ENCODE results near the gene PP2D1. TPM values are rescaled to one million over a fixed set of nuclear protein-coding genes. Genes with fewer than 3 reads are reported as not detected.

PP2D1 gene
- total and polyA plus RNA-seq, 9 of the 15 experiments (the other 6 are each of a cell fraction or from before 2014, with no cell fraction given), result 0.07 to 0.10 TPM; not detected in 7

DNA sequence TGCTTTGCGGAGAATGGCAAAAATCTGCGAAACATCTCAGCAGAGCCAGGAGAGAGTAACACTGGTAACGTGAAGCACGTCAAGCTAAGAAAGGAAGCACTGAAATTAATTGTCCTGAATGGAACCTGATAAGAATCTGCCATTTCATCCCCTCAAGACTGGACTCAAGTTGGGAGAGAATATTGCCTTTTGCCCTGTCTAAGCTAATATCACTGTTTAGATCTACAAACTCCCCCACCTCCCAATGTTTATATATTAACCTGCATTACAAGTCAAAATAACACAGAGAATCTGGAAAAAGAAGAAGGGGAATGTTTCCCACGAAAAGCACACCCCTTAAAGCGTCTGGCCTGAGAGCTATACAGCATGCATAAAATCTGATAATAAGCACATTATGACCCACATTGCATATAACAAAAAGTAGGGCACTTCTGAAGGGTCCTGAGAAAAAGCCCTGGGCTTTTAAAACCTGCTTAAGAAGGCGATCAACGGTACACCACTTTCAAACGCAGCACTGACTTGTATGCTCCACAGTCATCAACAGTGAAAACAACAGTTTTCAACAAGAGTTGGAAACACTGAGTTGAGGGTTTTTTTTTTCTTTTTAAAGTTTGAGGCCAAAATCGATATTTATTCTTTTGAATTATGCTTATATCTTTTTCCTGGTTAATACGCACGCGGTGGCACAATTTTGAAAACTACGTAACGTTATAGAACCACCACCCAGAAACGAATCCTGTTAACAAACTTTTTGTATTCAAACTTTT is 26.8 kb upstream of the PP2D1 start (continued):
- no peak for TF ChIP-seq XRCC5 (IDR thresholded peaks at IDR 0.05; ENCODE audit: low read depth, low read length)
- TF ChIP-seq, protein P1, sequence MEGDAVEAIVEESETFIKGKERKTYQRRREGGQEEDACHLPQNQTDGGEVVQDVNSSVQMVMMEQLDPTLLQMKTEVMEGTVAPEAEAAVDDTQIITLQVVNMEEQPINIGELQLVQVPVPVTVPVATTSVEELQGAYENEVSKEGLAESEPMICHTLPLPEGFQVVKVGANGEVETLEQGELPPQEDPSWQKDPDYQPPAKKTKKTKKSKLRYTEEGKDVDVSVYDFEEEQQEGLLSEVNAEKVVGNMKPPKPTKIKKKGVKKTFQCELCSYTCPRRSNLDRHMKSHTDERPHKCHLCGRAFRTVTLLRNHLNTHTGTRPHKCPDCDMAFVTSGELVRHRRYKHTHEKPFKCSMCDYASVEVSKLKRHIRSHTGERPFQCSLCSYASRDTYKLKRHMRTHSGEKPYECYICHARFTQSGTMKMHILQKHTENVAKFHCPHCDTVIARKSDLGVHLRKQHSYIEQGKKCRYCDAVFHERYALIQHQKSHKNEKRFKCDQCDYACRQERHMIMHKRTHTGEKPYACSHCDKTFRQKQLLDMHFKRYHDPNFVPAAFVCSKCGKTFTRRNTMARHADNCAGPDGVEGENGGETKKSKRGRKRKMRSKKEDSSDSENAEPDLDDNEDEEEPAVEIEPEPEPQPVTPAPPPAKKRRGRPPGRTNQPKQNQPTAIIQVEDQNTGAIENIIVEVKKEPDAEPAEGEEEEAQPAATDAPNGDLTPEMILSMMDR (IDR thresholded peaks at IDR 0.05 in 2 of 3, conservative IDR thresholded peaks at IDR 0.05 in 1 of 3; ENCODE audit: insufficient read depth in 2 of 3, low read depth in 1 of 3, low read length in 3 of 3), result no peak
- TF ChIP-seq NCOA6 (IDR thresholded peaks at IDR 0.05), result no peak
- TF ChIP-seq BHLHE40 (IDR thresholded peaks at IDR 0.05; ENCODE audit: low read length), result peak; percentile 44; the same call in 1 of the 2 replicates
- TF ChIP-seq, protein P2, sequence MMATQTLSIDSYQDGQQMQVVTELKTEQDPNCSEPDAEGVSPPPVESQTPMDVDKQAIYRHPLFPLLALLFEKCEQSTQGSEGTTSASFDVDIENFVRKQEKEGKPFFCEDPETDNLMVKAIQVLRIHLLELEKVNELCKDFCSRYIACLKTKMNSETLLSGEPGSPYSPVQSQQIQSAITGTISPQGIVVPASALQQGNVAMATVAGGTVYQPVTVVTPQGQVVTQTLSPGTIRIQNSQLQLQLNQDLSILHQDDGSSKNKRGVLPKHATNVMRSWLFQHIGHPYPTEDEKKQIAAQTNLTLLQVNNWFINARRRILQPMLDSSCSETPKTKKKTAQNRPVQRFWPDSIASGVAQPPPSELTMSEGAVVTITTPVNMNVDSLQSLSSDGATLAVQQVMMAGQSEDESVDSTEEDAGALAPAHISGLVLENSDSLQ (IDR thresholded peaks at IDR 0.05), result peak; percentile 50
- no peak for TF ChIP-seq CBX2 (IDR thresholded peaks at IDR 0.05; ENCODE audit: insufficient read depth, low read length, poor library complexity, severe bottlenecking)
- peak; percentile 82 for TF ChIP-seq SMARCC2 (IDR thresholded peaks at IDR 0.05; ENCODE audit: low read depth)
- TF ChIP-seq, protein P3, sequence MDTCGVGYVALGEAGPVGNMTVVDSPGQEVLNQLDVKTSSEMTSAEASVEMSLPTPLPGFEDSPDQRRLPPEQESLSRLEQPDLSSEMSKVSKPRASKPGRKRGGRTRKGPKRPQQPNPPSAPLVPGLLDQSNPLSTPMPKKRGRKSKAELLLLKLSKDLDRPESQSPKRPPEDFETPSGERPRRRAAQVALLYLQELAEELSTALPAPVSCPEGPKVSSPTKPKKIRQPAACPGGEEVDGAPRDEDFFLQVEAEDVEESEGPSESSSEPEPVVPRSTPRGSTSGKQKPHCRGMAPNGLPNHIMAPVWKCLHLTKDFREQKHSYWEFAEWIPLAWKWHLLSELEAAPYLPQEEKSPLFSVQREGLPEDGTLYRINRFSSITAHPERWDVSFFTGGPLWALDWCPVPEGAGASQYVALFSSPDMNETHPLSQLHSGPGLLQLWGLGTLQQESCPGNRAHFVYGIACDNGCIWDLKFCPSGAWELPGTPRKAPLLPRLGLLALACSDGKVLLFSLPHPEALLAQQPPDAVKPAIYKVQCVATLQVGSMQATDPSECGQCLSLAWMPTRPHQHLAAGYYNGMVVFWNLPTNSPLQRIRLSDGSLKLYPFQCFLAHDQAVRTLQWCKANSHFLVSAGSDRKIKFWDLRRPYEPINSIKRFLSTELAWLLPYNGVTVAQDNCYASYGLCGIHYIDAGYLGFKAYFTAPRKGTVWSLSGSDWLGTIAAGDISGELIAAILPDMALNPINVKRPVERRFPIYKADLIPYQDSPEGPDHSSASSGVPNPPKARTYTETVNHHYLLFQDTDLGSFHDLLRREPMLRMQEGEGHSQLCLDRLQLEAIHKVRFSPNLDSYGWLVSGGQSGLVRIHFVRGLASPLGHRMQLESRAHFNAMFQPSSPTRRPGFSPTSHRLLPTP (IDR thresholded peaks at IDR 0.05; ENCODE audit: borderline replicate concordance, extremely low read depth, insufficient read length), result no peak
- TF ChIP-seq, protein P4, sequence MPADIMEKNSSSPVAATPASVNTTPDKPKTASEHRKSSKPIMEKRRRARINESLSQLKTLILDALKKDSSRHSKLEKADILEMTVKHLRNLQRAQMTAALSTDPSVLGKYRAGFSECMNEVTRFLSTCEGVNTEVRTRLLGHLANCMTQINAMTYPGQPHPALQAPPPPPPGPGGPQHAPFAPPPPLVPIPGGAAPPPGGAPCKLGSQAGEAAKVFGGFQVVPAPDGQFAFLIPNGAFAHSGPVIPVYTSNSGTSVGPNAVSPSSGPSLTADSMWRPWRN (IDR thresholded peaks at IDR 0.05; ENCODE audit: low read depth), result peak; percentile 65; the same call in 1 of the 2 replicates
- no peak for TF ChIP-seq PYGO2 (tag; IDR thresholded peaks at IDR 0.05)
- TF ChIP-seq, protein P5, sequence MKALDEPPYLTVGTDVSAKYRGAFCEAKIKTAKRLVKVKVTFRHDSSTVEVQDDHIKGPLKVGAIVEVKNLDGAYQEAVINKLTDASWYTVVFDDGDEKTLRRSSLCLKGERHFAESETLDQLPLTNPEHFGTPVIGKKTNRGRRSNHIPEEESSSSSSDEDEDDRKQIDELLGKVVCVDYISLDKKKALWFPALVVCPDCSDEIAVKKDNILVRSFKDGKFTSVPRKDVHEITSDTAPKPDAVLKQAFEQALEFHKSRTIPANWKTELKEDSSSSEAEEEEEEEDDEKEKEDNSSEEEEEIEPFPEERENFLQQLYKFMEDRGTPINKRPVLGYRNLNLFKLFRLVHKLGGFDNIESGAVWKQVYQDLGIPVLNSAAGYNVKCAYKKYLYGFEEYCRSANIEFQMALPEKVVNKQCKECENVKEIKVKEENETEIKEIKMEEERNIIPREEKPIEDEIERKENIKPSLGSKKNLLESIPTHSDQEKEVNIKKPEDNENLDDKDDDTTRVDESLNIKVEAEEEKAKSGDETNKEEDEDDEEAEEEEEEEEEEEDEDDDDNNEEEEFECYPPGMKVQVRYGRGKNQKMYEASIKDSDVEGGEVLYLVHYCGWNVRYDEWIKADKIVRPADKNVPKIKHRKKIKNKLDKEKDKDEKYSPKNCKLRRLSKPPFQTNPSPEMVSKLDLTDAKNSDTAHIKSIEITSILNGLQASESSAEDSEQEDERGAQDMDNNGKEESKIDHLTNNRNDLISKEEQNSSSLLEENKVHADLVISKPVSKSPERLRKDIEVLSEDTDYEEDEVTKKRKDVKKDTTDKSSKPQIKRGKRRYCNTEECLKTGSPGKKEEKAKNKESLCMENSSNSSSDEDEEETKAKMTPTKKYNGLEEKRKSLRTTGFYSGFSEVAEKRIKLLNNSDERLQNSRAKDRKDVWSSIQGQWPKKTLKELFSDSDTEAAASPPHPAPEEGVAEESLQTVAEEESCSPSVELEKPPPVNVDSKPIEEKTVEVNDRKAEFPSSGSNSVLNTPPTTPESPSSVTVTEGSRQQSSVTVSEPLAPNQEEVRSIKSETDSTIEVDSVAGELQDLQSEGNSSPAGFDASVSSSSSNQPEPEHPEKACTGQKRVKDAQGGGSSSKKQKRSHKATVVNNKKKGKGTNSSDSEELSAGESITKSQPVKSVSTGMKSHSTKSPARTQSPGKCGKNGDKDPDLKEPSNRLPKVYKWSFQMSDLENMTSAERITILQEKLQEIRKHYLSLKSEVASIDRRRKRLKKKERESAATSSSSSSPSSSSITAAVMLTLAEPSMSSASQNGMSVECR (CRISPR knock-in tag; IDR thresholded peaks at IDR 0.05), result no peak; the same call in 1 of the 2 replicates
- TF ChIP-seq NCOA2 (IDR thresholded peaks at IDR 0.05; ENCODE audit: partially characterized antibody in 2 of 2), result peak in 1 of 2 experiments; percentile 15
- peak in 1 of 2 experiments; percentile 34; a peak in 2 of 4 replicates for TF ChIP-seq FOXK2 (conservative IDR thresholded peaks at IDR 0.05 in 1 of 2, IDR thresholded peaks at IDR 0.05 in 1 of 2; ENCODE audit: low read depth in 2 of 2)
- no peak for TF ChIP-seq CSDE1 (IDR thresholded peaks at IDR 0.05)

All from K562 (cell line).